Keratinocyte (primary cell): Measurements from ENCODE around the gene CPEB4. TPM values are rescaled to one million over a fixed set of nuclear protein-coding genes. Genes with fewer than 3 reads are reported as not detected.

Experiments used
- DNase-seq: peaks from one replicate; pipeline ENCODE4 v3.0.0-alpha.2; 2011; ENCODE audit warnings: low read depth, missing footprints, low spot score
- FAIRE-seq: peaks from 2 replicates; lab custom pipeline; 2011; peaks lifted over from hg19 to GRCh38; lab: Jason Lieb, UNC
- H2AFZ ChIP-seq: 2 replicates; pipeline ENCODE4 v1.6.0; 2012; ENCODE audit warnings: low read length, control low read depth, inconsistent platforms; ENCODE audit not compliant: control insufficient read depth
- H3K27ac ChIP-seq: 2 replicates; pipeline ENCODE4 v1.5.1; 2011; ENCODE audit warnings: low read length; ENCODE audit not compliant: control insufficient read depth, insufficient read depth
- H3K27me3 ChIP-seq: 3 replicates; pipeline ENCODE4 v1.6.0; 2011; ENCODE audit warnings: low read length; ENCODE audit not compliant: control insufficient read depth, insufficient read depth; ENCODE audit errors: extremely low read depth
- H3K36me3 ChIP-seq, 2 experiments: 2 replicates in 1 of 2; 3 replicates in 1 of 2; pipeline ENCODE4 v1.5.1; 2011; ENCODE audit warnings: low read length in 2 of 2, mild to moderate bottlenecking in 1 of 2; ENCODE audit not compliant: control insufficient read depth in 2 of 2, insufficient read depth in 2 of 2; ENCODE audit errors: extremely low read depth in 1 of 2
- H3K4me1 ChIP-seq: 3 replicates; pipeline ENCODE4 v1.5.1; 2011; ENCODE audit warnings: low read length; ENCODE audit not compliant: control insufficient read depth, insufficient read depth; ENCODE audit errors: extremely low read depth
- H3K4me2 ChIP-seq: 3 replicates; pipeline ENCODE4 v1.6.0; 2011; ENCODE audit warnings: low read depth, low read length; ENCODE audit not compliant: control insufficient read depth, insufficient read depth; ENCODE audit errors: extremely low read depth
- H3K4me3 ChIP-seq, 3 experiments: fragments of 200-600 bp in 1 of 3; sonication (generic) in 1 of 3; 2 replicates in 2 of 3; 3 replicates in 1 of 3; pipeline ENCODE4 v1.5.1; 2011 to 2016; ENCODE audit warnings: low read length in 3 of 3, mild to moderate bottlenecking in 3 of 3, control low read depth in 2 of 3, inconsistent platforms in 1 of 3, low read depth in 1 of 3, mixed read lengths in 1 of 3, mixed run types in 1 of 3, moderate library complexity in 1 of 3; ENCODE audit not compliant: control insufficient read depth in 2 of 3, insufficient read depth in 2 of 3; ENCODE audit errors: extremely low read depth in 1 of 3
- H3K79me2 ChIP-seq: 2 replicates; pipeline ENCODE4 v1.6.0; 2012; ENCODE audit warnings: low read length; ENCODE audit not compliant: control insufficient read depth, insufficient read depth
- H3K9ac ChIP-seq: 3 replicates; pipeline ENCODE4 v1.6.0; 2011; ENCODE audit warnings: low read length; ENCODE audit not compliant: control insufficient read depth, insufficient read depth; ENCODE audit errors: extremely low read depth
- H3K9me1 ChIP-seq: 3 replicates; pipeline ENCODE4 v1.6.0; 2011; ENCODE audit warnings: low read length; ENCODE audit not compliant: control insufficient read depth, insufficient read depth; ENCODE audit errors: extremely low read depth
- H3K9me3 ChIP-seq: 2 replicates; pipeline ENCODE4 v1.5.1; 2012; ENCODE audit warnings: low read depth, low read length; ENCODE audit not compliant: control insufficient read depth
- H4K20me1 ChIP-seq: 3 replicates; pipeline ENCODE4 v1.6.0; 2011; ENCODE audit warnings: low read length; ENCODE audit not compliant: control insufficient read depth, insufficient read depth; ENCODE audit errors: extremely low read depth
- CTCF ChIP-seq, 3 experiments: IDR thresholded peaks in 1 of 3; conservative IDR thresholded peaks in 1 of 3; optimal IDR thresholded peaks in 1 of 3; 2 replicates in 2 of 3; 3 replicates in 1 of 3; pipeline versions ENCODE3 to v1.5.1; 2011; ENCODE audit warnings: low read length in 3 of 3, mild to moderate bottlenecking in 3 of 3, moderate library complexity in 2 of 3, control low read depth in 1 of 3, inconsistent platforms in 1 of 3; ENCODE audit not compliant: insufficient read depth in 2 of 3; ENCODE audit errors: extremely low read depth in 1 of 3
- EZH2 ChIP-seq: IDR thresholded peaks from one replicate; pipeline ENCODE4 v1.6.1; 2012; ENCODE audit warnings: inconsistent platforms, mild to moderate bottlenecking, low read length, moderate library complexity
- dilution Hi-C: fragments of 300-500 bp; cut with MboI; formaldehyde crosslinking; loops from one replicate; pipeline ENCODE4 v1.7.0; 2020; ENCODE audit warnings: low sequenced_read_pairs; ENCODE audit not compliant: extremely low pct_ligation_motif_present
- polyA plus RNA-seq, 5 experiments: library from polyadenylated mRNA; depleted of rRNA in 3 of 5; stranded (reverse) in 3 of 5; stranded (forward) in 1 of 5; unstranded in 1 of 5; fragments of >200 nt; gene quantifications; 1 replicate in 1 of 5; 2 replicates in 3 of 5; 3 replicates in 1 of 5; pipeline versions ENCODE4 v1.2.1 to v1.2.3, GENCODE V29; 2011 to 2012; ENCODE audit warnings: missing spikeins in 2 of 5, low read depth in 1 of 5, low replicate concordance in 1 of 5

The CPEB4 gene
- polyA plus RNA-seq, 1 donor (not counting 4 experiments of a cell fraction or from before 2014, with no cell fraction given): 13.8 TPM

DNA sequence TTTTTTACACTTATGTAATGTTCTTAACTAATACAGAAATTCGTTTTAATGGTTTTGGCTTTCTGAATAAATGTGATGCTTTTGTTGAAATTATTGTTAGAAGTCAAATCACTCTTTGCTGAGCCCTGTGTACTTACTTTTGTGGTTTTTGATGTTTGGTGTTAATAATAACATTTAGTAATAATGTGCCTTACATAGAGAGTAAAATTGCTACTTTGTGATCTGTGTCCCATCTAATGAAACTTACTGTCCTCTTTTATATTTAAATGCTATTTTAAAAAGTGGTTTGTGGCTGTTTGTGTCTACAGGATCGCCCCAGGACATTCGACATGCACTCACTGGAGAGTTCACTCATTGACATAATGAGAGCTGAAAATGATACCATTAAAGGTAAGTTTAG lies 22.1 kb downstream of the CPEB4 start:
- Histone ChIP-seq H4K20me1 (no peaks in the 10 kb centered on the region), H3K27me3 (no peaks in the 10 kb centered on the region), H2AFZ (no peak overlapping the region), H3K79me2 (no peaks in the 10 kb centered on the region), H3K9ac (no peak overlapping the region), H3K27ac (no peak overlapping the region), H3K4me3 (no peak overlapping the region), H3K4me2 (no peak overlapping the region), H3K9me1 (no peaks in the 10 kb centered on the region), H3K36me3 (no peaks in the 10 kb centered on the region), H3K9me3 (no peaks in the 10 kb centered on the region), H3K4me1 (no peaks in the 10 kb centered on the region)
- TF ChIP-seq CTCF (optimal IDR thresholded peaks at IDR 0.05 in 1 of 3, IDR thresholded peaks at IDR 0.05 in 1 of 3, conservative IDR thresholded peaks at IDR 0.05 in 1 of 3; ENCODE audit: extremely low read depth in 1 of 3, insufficient read depth in 2 of 3, low read length in 3 of 3) (no peak), EZH2 (no peak)
- dilution Hi-C loops: no loop called here
- FAIRE-seq: no peak
- DNase-seq: no peak

DNA sequence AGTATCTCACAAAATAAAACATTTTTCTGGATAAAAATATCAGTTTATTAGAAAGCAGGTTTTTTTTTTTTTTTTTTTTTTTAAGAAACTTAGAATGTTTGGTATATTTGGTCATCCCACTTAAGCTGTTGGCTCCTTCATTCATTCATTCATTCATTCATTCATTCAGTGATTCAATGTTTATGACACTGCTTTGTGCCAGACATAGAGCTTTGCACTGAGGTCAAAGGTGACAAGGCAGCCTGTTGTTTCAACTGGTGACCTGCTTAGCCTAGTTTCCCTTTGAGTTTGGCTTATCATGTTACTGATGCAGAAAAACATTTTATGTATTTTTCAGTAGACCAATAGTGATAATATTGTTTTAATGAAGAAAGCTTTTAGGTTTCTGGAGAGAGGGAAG lies 23.5 kb downstream of the CPEB4 start:
- Histone ChIP-seq H3K4me3 (no peak overlapping the region), H3K9me3 (no peaks in the 10 kb centered on the region), H3K36me3 (no peaks in the 10 kb centered on the region), H3K4me2 (no peak overlapping the region), H3K79me2 (no peaks in the 10 kb centered on the region), H3K27me3 (no peaks in the 10 kb centered on the region), H4K20me1 (no peaks in the 10 kb centered on the region), H3K9me1 (no peaks in the 10 kb centered on the region), H3K27ac (no peak overlapping the region), H3K9ac (no peak overlapping the region), H3K4me1 (no peaks in the 10 kb centered on the region), H2AFZ (no peak overlapping the region)
- FAIRE-seq (no peak), DNase-seq (no peak)
- dilution Hi-C loops: no loop called here
- TF ChIP-seq EZH2 (no peak), CTCF (optimal IDR thresholded peaks at IDR 0.05 in 1 of 3, IDR thresholded peaks at IDR 0.05 in 1 of 3, conservative IDR thresholded peaks at IDR 0.05 in 1 of 3; ENCODE audit: extremely low read depth in 1 of 3, insufficient read depth in 2 of 3, low read length in 3 of 3) (no peak)
